ES-I3 (cell line): ENCODE results near the gene TCL1A.
A peak's percentile ranks its signal among the peaks of the same experiment; 100 is the strongest.

Source experiments
- H3K36me3 ChIP-seq: 2 replicates; pipeline ENCODE4 v1.6.1; 2013; ENCODE audit warnings: mild to moderate bottlenecking, low read length, control low read depth, moderate library complexity; ENCODE audit not compliant: insufficient read depth
- H3K4me1 ChIP-seq: 2 replicates; pipeline ENCODE4 v1.6.1; 2013; ENCODE audit warnings: mild to moderate bottlenecking, control low read depth, low read length; ENCODE audit not compliant: insufficient read depth
- H3K9ac ChIP-seq: 2 replicates; pipeline ENCODE4 v1.6.1; 2013; ENCODE audit warnings: low read depth, mild to moderate bottlenecking, low read length, moderate library complexity
- H3K9me3 ChIP-seq: 2 replicates; pipeline ENCODE4 v1.6.1; 2013; ENCODE audit warnings: mild to moderate bottlenecking, low read length, moderate library complexity; ENCODE audit not compliant: control insufficient read depth, insufficient read depth

Gene TCL1A

GRCh38 chr14:95697764-95698163, 16.2 kb downstream of the TCL1A start:
- no peak overlapping the region for H3K9ac ChIP-seq
- no peaks in the 10 kb centered on the region for H3K36me3 ChIP-seq
- peaks cover 27% of the 10 kb centered on the region for H3K4me1 ChIP-seq
- H3K9me3 ChIP-seq = no peaks in the 10 kb centered on the region

DNA sequence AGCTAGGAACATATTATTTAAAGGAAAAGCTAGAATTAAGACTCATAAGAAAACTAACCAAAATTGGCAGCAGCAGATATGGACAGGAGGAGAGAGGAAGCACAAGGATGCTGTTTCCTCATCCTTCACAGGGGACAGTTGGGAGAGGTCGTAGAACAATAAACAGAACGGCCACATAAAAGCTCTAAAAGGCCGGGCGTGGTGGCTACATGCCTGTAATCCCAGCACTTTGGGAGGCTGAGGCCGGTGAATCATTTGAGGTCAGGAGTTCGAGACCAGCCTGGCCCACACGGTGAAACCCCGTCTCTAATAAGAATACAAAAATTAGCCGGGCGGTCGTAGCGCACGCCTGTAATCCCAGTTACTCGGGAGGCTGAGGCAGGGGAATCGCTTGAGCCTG, 17.2 kb downstream of the TCL1A start:
- H3K36me3 ChIP-seq = no peaks in the 10 kb centered on the region
- H3K9me3 ChIP-seq = no peaks in the 10 kb centered on the region
- no peak overlapping the region for H3K9ac ChIP-seq
- peaks cover 29% of the 10 kb centered on the region for H3K4me1 ChIP-seq

GRCh38 chr14:95695913-95696312, 18.0 kb downstream of the TCL1A start:
- Histone ChIP-seq H3K4me1 (peaks cover 29% of the 10 kb centered on the region), H3K9ac (no peak overlapping the region)

DNA sequence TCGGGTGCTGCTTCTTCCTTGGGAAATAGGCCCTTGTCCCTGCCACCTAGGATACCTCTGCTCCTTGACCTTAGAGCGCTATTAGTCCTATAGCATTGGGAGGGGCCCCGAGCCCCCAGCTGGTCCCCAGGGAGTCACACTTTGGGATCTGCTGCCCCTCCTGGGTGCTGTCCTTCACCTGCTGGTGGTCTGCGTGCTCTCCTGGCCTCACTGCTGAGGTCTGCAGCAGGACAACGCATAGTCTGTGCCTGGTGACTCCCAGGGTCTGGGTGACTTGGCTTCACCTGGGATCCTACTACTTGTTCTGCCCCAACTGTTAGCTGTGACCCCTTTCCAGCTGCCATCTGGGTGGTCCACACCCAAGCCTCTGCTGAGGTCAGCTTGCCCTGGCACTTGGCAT, 18.9 kb downstream of the TCL1A start:
- Histone ChIP-seq H3K4me1 (peaks cover 25% of the 10 kb centered on the region), H3K9ac (no peak overlapping the region), H3K36me3 (no peaks in the 10 kb centered on the region), H3K9me3 (no peaks in the 10 kb centered on the region)

More at GRCh38 chr14:95695913-95696312, 18.0 kb downstream of the TCL1A start:
- Histone ChIP-seq H3K9me3 (no peaks in the 10 kb centered on the region), H3K36me3 (no peaks in the 10 kb centered on the region)

DNA sequence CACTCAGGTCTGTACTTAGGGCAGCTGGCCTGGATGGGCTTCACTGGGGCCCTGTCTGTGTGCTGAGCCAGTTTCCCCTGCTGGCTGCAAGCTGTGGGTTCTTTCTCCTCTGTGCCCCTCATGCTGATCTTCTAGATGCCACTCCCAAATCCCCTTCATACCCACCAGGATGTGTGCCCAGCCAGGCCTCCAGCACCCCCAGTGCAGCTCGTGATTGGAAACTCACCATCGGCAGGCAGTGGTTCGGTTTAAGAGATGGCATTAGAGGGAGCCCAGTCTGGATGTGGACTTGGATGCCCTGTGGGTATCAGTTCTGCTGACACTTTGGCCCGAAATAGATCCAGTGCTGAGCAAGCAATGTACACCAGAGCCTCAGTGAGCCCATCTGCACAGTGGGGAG, 21.8 kb downstream of the TCL1A start:
- Histone ChIP-seq H3K36me3 (no peaks in the 10 kb centered on the region), H3K9ac (no peak overlapping the region), H3K4me1 (peaks cover 10% of the 10 kb centered on the region), H3K9me3 (no peaks in the 10 kb centered on the region)

GRCh38 chr14:95691591-95691990, 22.3 kb downstream of the TCL1A start:
- Histone ChIP-seq H3K4me1 (peaks cover 15% of the 10 kb centered on the region), H3K9me3 (no peaks in the 10 kb centered on the region), H3K36me3 (no peaks in the 10 kb centered on the region), H3K9ac (no peak overlapping the region)

- no peak overlapping the region for H3K9ac ChIP-seq
- no peaks in the 10 kb centered on the region for H3K9me3 ChIP-seq
- peaks cover 18% of the 10 kb centered on the region for H3K4me1 ChIP-seq
- no peaks in the 10 kb centered on the region for H3K36me3 ChIP-seq
Observed at GRCh38 chr14:95690815-95691214, 23.1 kb downstream of the TCL1A start.

DNA sequence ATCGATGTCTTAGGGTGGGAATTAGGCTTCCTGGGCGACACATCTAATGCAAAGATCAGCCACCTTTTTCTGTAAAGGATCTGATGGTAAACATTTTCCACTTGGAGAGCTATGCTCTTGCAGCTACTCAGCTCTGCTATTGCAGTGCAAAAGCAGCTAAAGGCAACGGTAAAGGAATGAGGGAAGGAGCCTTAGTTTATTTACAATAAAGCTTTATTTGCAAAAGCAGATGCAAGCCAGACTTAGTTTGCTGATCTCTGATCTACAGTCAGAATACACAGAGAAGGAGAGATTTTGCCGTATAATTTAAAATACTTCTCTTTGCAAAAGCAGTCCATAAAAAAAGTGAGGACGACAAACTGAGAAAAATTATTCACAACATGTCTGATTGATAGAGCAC, 24.5 kb downstream of the TCL1A start:
- no peaks in the 10 kb centered on the region for H3K36me3 ChIP-seq
- no peaks in the 10 kb centered on the region; the same call in 1 of the 2 replicates for H3K9me3 ChIP-seq
- H3K9ac ChIP-seq = no peak overlapping the region
- peaks cover 18% of the 10 kb centered on the region for H3K4me1 ChIP-seq

DNA sequence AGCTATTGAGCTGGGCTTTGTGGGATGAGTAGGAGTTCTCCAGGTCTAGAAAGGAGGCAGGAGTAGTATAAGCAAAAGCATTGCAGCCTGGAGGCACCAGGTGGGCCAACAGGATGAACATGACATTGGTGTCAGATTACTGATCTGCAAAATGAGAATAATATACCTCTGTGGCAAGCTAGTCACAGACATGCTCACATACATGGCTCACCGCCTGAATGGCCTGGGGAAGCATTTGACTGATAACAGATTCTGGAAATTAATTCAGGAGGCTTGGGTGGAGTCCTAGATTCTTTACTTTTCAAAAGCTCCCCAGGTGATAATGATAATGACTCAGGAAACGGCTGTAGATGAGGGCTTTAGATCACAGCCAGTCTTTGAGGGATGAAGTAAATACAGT, 27.0 kb downstream of the TCL1A start:
- H3K4me1 ChIP-seq = peaks cover 10% of the 10 kb centered on the region
- H3K9me3 ChIP-seq = no peaks in the 10 kb centered on the region; the same call in 1 of the 2 replicates
- peak overlapping the region; percentile 21; the same call in 1 of the 2 replicates for H3K9ac ChIP-seq
- no peaks in the 10 kb centered on the region for H3K36me3 ChIP-seq

- H3K4me1 ChIP-seq = peaks cover 10% of the 10 kb centered on the region
- no peaks in the 10 kb centered on the region; the same call in 1 of the 2 replicates for H3K9me3 ChIP-seq
- H3K9ac ChIP-seq = peak within 1 kb of the TSS; percentile 21; the same call in 1 of the 2 replicates
- H3K36me3 ChIP-seq = no peaks in the 10 kb centered on the region
Observed at GRCh38 chr14:95685978-95686922, 27.7 kb downstream of the TCL1A start, which contains the start of gene TCL1B. Gene TCL1B, plus strand, starts transcription at chr14:95686426. Its CDS starts 42 bp downstream, at chr14:95686468.

GRCh38 chr14:95683793-95684192, 30.1 kb downstream of the TCL1A start:
- Histone ChIP-seq H3K36me3 (no peaks in the 10 kb centered on the region), H3K9me3 (no peaks in the 10 kb centered on the region; the same call in 1 of the 2 replicates), H3K9ac (no peak overlapping the region), H3K4me1 (peaks cover 19% of the 10 kb centered on the region)

- Histone ChIP-seq H3K9ac (no peak overlapping the region), H3K9me3 (peaks cover 6% of the 10 kb centered on the region; the same call in 1 of the 2 replicates), H3K36me3 (no peaks in the 10 kb centered on the region), H3K4me1 (peaks cover 9% of the 10 kb centered on the region; the same call in 1 of the 2 replicates)
Observed at GRCh38 chr14:95681153-95681552, 32.8 kb downstream of the TCL1A start.

DNA sequence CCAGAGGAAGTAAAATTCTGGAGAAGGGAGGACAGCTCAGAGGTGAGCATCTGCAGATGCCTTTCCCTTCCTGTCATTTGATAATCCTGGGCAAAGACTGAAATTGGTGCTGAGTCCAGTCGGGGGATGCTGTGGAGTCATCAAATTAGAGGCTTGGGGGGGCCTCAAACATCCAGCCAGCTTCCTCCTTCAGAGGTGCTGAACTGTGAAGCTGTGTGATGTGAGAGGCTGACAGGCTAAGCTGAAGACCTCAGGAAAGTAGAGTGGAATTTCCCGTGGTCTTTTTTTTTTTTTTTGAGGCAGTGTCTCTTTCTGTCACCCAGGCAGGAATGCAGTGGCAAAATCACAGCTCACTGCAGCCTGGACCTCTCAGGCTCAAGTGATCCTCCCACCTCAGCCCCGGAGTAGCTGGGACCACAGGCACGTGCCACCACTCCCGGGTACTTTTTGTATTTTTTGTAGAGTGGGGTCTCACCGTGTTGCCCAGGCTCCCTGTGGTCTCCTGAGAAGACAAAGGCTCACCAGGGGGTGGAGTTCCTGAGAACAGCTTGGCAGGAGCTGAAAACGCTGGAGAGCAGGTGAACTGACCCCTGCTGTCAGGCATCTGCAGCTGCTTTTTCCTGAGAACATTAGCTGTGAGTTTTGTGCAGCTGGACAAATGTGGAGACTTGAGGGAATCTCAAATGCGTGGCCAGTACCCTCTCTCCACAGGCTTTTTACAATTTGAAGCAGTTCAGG, 33.8 kb downstream of the TCL1A start:
- H3K9ac ChIP-seq = no peak overlapping the region
- no peaks in the 10 kb centered on the region for H3K36me3 ChIP-seq
- peaks cover 7% of the 10 kb centered on the region; the same call in 1 of the 2 replicates for H3K9me3 ChIP-seq
- H3K4me1 ChIP-seq = peaks cover 9% of the 10 kb centered on the region; the same call in 1 of the 2 replicates

DNA sequence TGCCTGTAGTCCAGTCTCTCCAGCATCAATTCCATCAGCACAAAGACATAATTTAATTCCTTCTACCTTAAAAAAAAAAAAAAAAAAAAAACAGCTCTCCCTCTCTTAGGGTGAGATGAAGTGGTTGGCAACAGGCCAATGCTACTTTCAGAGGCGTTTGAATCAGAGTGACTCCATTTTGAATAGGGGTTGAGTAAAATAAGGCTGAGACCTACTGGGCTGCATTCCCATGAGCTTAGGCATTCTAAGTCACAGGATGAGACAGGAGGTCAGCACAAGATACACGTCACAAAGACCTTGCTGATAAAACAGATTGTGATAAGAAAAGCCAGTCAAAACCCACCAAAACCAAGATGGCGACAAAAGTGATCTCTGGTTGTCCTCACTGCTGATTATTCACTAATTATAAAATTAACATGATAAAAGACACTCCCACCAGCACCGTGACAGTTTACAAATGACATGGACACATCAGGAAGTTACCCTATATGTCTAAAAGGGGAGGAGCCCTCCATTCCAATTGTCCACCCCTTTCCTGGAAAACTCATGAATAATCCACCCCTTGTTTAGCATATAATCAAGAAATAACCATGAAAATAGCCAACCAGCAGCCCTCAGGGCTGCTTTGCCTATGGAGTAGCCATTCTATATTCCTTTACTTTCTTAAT, 34.6 kb downstream of the TCL1A start:
- Histone ChIP-seq H3K9me3 (peaks cover 7% of the 10 kb centered on the region; the same call in 1 of the 2 replicates), H3K36me3 (no peaks in the 10 kb centered on the region), H3K4me1 (peaks cover 9% of the 10 kb centered on the region; the same call in 1 of the 2 replicates), H3K9ac (no peak overlapping the region)
